Adipocyte (in vitro differentiated cells): ENCODE results near the gene USP10.

Experiments
- DNase-seq: peaks from one replicate; pipeline ENCODE4 v3.0.0-alpha.2; 2015; ENCODE audit warnings: low read depth
- H3K27me3 ChIP-seq: replicated peaks from 2 replicates; pipeline ENCODE4 v1.7.0; 2013; ENCODE audit warnings: mild to moderate bottlenecking, low read length, moderate library complexity; ENCODE audit not compliant: control insufficient read depth, insufficient read depth
- H3K36me3 ChIP-seq: 2 replicates; pipeline ENCODE4 v1.7.0; 2013; ENCODE audit warnings: low read length, mild to moderate bottlenecking, moderate library complexity; ENCODE audit not compliant: control insufficient read depth, insufficient read depth, severe bottlenecking
- H3K4me1 ChIP-seq: 2 replicates; pipeline ENCODE4 v1.7.0; 2013; ENCODE audit warnings: mild to moderate bottlenecking, low read length, moderate library complexity; ENCODE audit not compliant: control insufficient read depth, insufficient read depth
- H3K4me3 ChIP-seq: 2 replicates; pipeline ENCODE4 v1.7.0; 2013; ENCODE audit warnings: mild to moderate bottlenecking, low read length, moderate library complexity
- H3K9ac ChIP-seq: 2 replicates; pipeline ENCODE4 v1.7.0; 2013; ENCODE audit warnings: mild to moderate bottlenecking, low read length, moderate library complexity
- H3K9me3 ChIP-seq: 2 replicates; pipeline ENCODE4 v1.7.0; 2013; ENCODE audit warnings: mild to moderate bottlenecking, low read length, moderate library complexity; ENCODE audit not compliant: control insufficient read depth

USP10 gene

GRCh38 chr16:84823484-84823883, 123.7 kb downstream of the USP10 start:
- peak overlapping the region; percentile 88 for H3K9ac ChIP-seq
- peak; percentile 56 for DNase-seq
- H3K36me3 ChIP-seq: no peaks in the 10 kb centered on the region
- H3K9me3 ChIP-seq: no peaks in the 10 kb centered on the region
- H3K4me3 ChIP-seq: peak overlapping the region; percentile 35
- H3K27me3 ChIP-seq: no peaks in the 10 kb centered on the region
- H3K4me1 ChIP-seq: peaks cover 68% of the 10 kb centered on the region

GRCh38 chr16:84823926-84824325, 124.1 kb downstream of the USP10 start:
- Histone ChIP-seq H3K27me3 (no peaks in the 10 kb centered on the region), H3K36me3 (no peaks in the 10 kb centered on the region), H3K4me1 (peaks cover 72% of the 10 kb centered on the region), H3K9ac (peak overlapping the region; percentile 38), H3K4me3 (no peak overlapping the region), H3K9me3 (no peaks in the 10 kb centered on the region)
- no peak for DNase-seq

DNA sequence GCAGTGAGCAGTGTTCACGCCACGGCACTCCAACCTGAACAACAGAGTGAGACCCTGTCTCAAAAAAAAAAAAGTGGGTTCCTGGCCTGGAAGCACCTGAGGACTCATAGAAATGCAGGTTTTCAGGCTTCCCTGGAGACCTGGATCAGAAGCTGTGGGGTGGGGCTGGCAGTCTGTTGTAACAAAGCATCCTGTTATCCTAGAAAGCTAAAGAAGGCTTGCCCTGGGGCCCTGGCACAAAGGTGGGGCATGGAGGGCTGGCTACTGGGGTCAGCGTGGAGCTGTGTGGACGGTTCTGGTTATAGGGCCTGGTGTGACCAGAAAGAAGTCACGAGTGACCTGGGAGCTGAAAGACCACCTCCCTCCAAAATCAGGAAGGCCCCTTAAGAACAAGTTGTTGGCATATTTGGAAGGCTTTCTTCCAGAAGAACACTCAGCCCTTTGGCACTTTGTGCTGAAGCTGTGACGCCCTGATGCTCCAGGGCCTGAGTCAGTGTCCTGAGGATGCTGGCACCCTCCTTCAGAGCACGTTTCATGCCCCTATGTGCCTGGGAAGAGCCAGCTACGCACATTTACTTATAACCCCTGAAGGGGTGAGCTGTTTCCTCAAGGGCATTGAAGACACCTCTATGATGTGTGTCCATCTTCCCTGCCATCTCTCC, 126.2 kb downstream of the USP10 start:
- Histone ChIP-seq H3K4me1 (peaks cover 80% of the 10 kb centered on the region), H3K9ac (peak overlapping the region; percentile 81), H3K36me3 (no peaks in the 10 kb centered on the region), H3K27me3 (no peaks in the 10 kb centered on the region), H3K4me3 (peak overlapping the region; percentile 28), H3K9me3 (no peaks in the 10 kb centered on the region)
- peak; percentile 49 for DNase-seq

DNA sequence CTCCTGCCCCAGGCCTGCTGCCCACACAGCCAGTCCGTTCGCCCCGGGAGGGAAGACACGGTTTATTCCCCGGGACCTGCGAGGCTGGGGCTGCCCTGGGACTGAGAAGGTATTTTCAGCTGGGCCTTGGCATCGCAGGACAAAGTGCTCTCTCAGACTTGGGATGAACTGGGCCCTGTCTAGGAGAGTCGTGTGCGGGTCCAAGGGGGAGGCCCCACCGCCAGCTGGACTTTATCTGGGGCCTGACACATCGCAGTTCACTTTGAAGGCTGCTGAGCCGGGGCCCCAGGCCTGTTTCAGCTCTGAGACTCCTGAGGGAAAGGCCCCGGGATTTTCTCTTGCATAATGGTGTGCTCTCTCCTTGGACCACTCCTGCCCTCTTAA, 126.8 kb downstream of the USP10 start:
- DNase-seq: peak; percentile 87
- Histone ChIP-seq H3K27me3 (no peaks in the 10 kb centered on the region), H3K4me1 (peaks cover 80% of the 10 kb centered on the region), H3K36me3 (no peaks in the 10 kb centered on the region), H3K4me3 (peak overlapping the region; percentile 28), H3K9me3 (no peaks in the 10 kb centered on the region), H3K9ac (peak overlapping the region; percentile 81)

DNA sequence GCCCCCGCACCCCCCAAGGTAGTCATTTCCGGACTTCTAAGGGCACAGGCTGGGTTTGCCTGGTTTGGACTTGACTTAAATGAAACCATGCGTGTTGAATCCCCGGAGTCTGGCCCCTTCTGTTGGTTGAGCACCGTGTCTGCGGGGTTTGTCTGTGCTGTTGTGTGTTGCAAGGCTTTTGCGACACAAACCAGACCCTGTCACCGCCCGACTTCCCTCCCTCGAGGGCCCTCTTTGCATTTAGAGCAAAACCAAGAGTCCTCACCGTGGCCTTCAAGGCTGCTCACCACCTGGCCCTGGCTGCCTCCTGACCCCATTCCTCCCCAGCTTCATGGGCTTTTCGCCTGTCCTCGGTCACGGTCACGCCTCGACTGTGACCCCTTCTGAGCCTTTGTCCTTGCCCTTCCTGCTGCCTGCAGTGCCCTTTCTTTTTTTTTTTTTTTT, 127.4 kb downstream of the USP10 start:
- Histone ChIP-seq H3K4me1 (peaks cover 80% of the 10 kb centered on the region), H3K36me3 (no peaks in the 10 kb centered on the region), H3K9ac (peak overlapping the region; percentile 69), H3K4me3 (no peak overlapping the region), H3K9me3 (no peaks in the 10 kb centered on the region), H3K27me3 (no peaks in the 10 kb centered on the region)
- DNase-seq: peak; percentile 88

GRCh38 chr16:84827897-84828296, 128.1 kb downstream of the USP10 start:
- Histone ChIP-seq H3K36me3 (no peaks in the 10 kb centered on the region), H3K27me3 (no peaks in the 10 kb centered on the region), H3K9me3 (no peaks in the 10 kb centered on the region), H3K4me3 (no peak overlapping the region), H3K4me1 (peaks cover 77% of the 10 kb centered on the region), H3K9ac (peak overlapping the region; percentile 38)
- no peak for DNase-seq

DNA sequence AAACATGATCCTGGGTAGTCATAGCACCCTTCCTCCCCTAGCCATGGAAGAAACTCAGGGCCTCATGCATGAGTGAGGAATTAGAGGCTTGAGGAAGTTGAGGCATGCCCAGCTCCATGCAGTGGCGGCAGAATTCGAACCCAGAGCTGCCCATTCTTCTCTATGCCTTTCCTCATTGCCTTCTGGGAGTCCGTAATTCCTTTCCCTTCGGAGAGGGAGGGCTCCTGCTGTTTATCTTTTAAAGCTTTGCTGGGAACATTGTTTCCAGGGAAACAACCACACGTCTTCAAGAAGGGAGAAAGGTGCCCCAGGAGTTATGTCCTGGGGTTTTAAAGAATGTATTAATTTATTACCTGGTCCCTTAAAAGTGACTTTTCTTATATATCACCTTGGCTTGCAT, 128.5 kb downstream of the USP10 start:
- Histone ChIP-seq H3K36me3 (no peaks in the 10 kb centered on the region), H3K9me3 (no peaks in the 10 kb centered on the region), H3K9ac (peak overlapping the region; percentile 38), H3K4me3 (no peak overlapping the region), H3K4me1 (peaks cover 78% of the 10 kb centered on the region), H3K27me3 (no peaks in the 10 kb centered on the region)
- DNase-seq: no peak
